Naive thymus-derived CD8-positive, alpha-beta T cell (primary cell): ENCODE results near the gene TMF1. TPM values are rescaled to one million over a fixed set of nuclear protein-coding genes. Genes with fewer than 3 reads are reported as not detected.

ENCODE experiments used
- ATAC-seq, 2 donors: fragments of 150-1000 bp; cut with Tn5 transposase in 1 of 2; sonication (Bioruptor Pico), chemical (Tn5 transposase) in 1 of 2; 1 replicate in 1 of 2; 2 replicates in 1 of 2; pipeline ENCODE4 v1.10.0; 2021; ENCODE audit warnings: mild to moderate bottlenecking in 2 of 2, moderate library complexity in 2 of 2
- POLR2A ChIA-PET: fragments of 350-600 bp; sonication (Branson Sonifier 250); formaldehyde crosslinking; loops from one replicate; lab custom pipeline; 2021; ENCODE audit warnings: antibody characterized with exemption; lab: Charles Lee
- DNase-seq, 10 donors: peaks; one replicate each; pipeline versions ENCODE4 v3.0.0 to v3.0.0-alpha.2; 2020 to 2022
- H3K27ac Mint-ChIP-seq, 10 donors: one replicate each; pipeline ENCODE4 v1.8.0; 2020 to 2022; ENCODE audit warnings: mild to moderate bottlenecking in 10 of 10, mixed read lengths in 10 of 10, moderate library complexity in 4 of 10, inconsistent platforms in 1 of 10
- H3K27me3 Mint-ChIP-seq, 5 donors: one replicate each; pipeline ENCODE4 v1.8.0; 2021 to 2022; ENCODE audit warnings: mixed read lengths in 5 of 5
- H3K36me3 Mint-ChIP-seq, 3 donors: one replicate each; pipeline ENCODE4 v1.8.0; 2020 to 2022; ENCODE audit warnings: mixed read lengths in 3 of 3, mild to moderate bottlenecking in 2 of 3, inconsistent platforms in 1 of 3
- H3K4me1 Mint-ChIP-seq, 4 donors: one replicate each; pipeline ENCODE4 v1.8.0; 2021 to 2022; ENCODE audit warnings: mixed read lengths in 4 of 4
- H3K4me3 Mint-ChIP-seq, 10 donors: one replicate each; pipeline ENCODE4 v1.8.0; 2020 to 2022; ENCODE audit warnings: mild to moderate bottlenecking in 10 of 10, mixed read lengths in 10 of 10, moderate library complexity in 6 of 10, inconsistent platforms in 1 of 10
- H3K9me3 Mint-ChIP-seq, 9 donors: one replicate each; pipeline ENCODE4 v1.8.0; 2020 to 2022; ENCODE audit warnings: mixed read lengths in 9 of 9, mild to moderate bottlenecking in 3 of 9, inconsistent platforms in 1 of 9, moderate library complexity in 1 of 9
- polyA plus RNA-seq, 3 donors: library from polyadenylated mRNA; unstranded; fragments of 300-500 nt; fragmentation: Illumina TruSeq; gene quantifications; one replicate each; pipeline ENCODE4 v1.2.3, GENCODE V29; 2021
- total RNA-seq, 8 experiments: library from RNA in 2 of 8; stranded (reverse) in 2 of 8; gene quantifications; one replicate each; pipeline ENCODE4 v1.2.3 and lab custom pipeline; 2021 to 2026

The TMF1 gene
- total and polyA plus RNA-seq, 5 experiments from 2014 or later = 28.0 to 43.7 (median 34.7) TPM

GRCh38 chr3:69033470-69033869 lies 18.7 kb downstream of the TMF1 start:
- Mint-ChIP-seq H3K4me1 (peaks cover 0 to 2% (median 0%) of the 10 kb centered on the region in 4 donors), H3K9me3 (no peaks in the 10 kb centered on the region), H3K36me3 (peaks cover 5 to 92% (median 29%) of the 10 kb centered on the region in 3 donors), H3K4me3 (no peak overlapping the region), H3K27ac (no peak overlapping the region), H3K27me3 (no peaks in the 10 kb centered on the region)
- ATAC-seq (no peak), DNase-seq (no peak)
- POLR2A ChIA-PET = interaction anchor here (0.6 kb wide), 1 partner anchor 9 kb away, joined by 3 read pairs; no protein-coding TSS in a partner anchor

- no peaks in the 10 kb centered on the region for H3K9me3 Mint-ChIP-seq
- peak overlapping the region in 2 of 10 donors; percentile 7 to 53 for H3K27ac Mint-ChIP-seq
- POLR2A ChIA-PET = interaction anchor here (0.6 to 1.4 kb wide), 3 partner anchors 9 to 59 kb away, joined by 3 to 5 read pairs (median 3); no protein-coding TSS in a partner anchor
- ATAC-seq = no peak
- DNase-seq = no peak
- peaks cover 0 to 2% (median 0%) of the 10 kb centered on the region in 4 donors for H3K4me1 Mint-ChIP-seq
- H3K27me3 Mint-ChIP-seq = no peaks in the 10 kb centered on the region
- H3K36me3 Mint-ChIP-seq = peaks cover 10 to 92% (median 32%) of the 10 kb centered on the region in 3 donors
- no peak overlapping the region for H3K4me3 Mint-ChIP-seq
Measured at GRCh38 chr3:69032737-69033136, 19.4 kb downstream of the TMF1 start.

- ATAC-seq = no peak
- H3K4me1 Mint-ChIP-seq = peaks cover 0 to 2% (median 0%) of the 10 kb centered on the region in 4 donors
- no peak overlapping the region for H3K4me3 Mint-ChIP-seq
- peak overlapping the region in 1 of 10 donors; percentile 2 for H3K27ac Mint-ChIP-seq
- no peak for DNase-seq
- no peaks in the 10 kb centered on the region for H3K27me3 Mint-ChIP-seq
- POLR2A ChIA-PET = interaction anchor here (0.6 to 1.4 kb wide), 2 partner anchors 12 to 59 kb away, joined by 3 to 5 read pairs; no protein-coding TSS in a partner anchor
- H3K9me3 Mint-ChIP-seq = no peaks in the 10 kb centered on the region
- H3K36me3 Mint-ChIP-seq = peaks cover 10 to 92% (median 34%) of the 10 kb centered on the region in 3 donors
Measured at GRCh38 chr3:69032142-69032541, 20.0 kb downstream of the TMF1 start.

GRCh38 chr3:69031635-69032034 lies 20.5 kb downstream of the TMF1 start:
- no peak overlapping the region for H3K4me3 Mint-ChIP-seq
- H3K9me3 Mint-ChIP-seq = no peaks in the 10 kb centered on the region
- POLR2A ChIA-PET = interaction anchor here (1.4 kb wide), 1 partner anchor 13 kb away, joined by 3 read pairs; no protein-coding TSS in a partner anchor
- ATAC-seq = no peak
- DNase-seq = no peak
- no peaks in the 10 kb centered on the region for H3K27me3 Mint-ChIP-seq
- H3K36me3 Mint-ChIP-seq = peaks cover 10 to 90% (median 35%) of the 10 kb centered on the region in 3 donors
- H3K4me1 Mint-ChIP-seq = peaks cover 0 to 2% (median 0%) of the 10 kb centered on the region in 4 donors
- H3K27ac Mint-ChIP-seq = no peak overlapping the region

DNA sequence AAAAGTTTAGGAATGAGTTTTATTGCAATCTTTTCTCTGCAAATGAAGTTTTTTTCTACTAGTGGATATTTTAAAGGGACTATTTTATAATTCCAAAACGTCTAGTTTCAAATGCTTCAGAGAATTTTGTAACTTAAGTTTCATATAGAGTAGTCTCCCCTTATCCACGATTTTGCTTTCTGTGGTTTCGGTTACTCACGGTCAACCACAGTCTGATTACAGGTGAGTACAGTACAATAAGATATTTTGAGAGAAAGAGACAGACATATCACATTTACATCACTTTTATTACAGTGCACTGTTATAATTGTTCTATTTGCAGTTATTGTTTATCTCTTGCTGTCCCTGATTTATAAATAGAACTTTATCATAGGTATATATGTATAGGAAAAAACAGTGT lies 31.3 kb downstream of the TMF1 start:
- DNase-seq = no peak
- no peaks in the 10 kb centered on the region for H3K9me3 Mint-ChIP-seq
- H3K4me1 Mint-ChIP-seq = no peaks in the 10 kb centered on the region
- POLR2A ChIA-PET = no interaction called here
- peaks cover 5 to 40% (median 18%) of the 10 kb centered on the region in 3 donors for H3K36me3 Mint-ChIP-seq
- ATAC-seq = no peak
- no peak overlapping the region for H3K27ac Mint-ChIP-seq
- H3K27me3 Mint-ChIP-seq = no peaks in the 10 kb centered on the region
- H3K4me3 Mint-ChIP-seq = no peak overlapping the region

DNA sequence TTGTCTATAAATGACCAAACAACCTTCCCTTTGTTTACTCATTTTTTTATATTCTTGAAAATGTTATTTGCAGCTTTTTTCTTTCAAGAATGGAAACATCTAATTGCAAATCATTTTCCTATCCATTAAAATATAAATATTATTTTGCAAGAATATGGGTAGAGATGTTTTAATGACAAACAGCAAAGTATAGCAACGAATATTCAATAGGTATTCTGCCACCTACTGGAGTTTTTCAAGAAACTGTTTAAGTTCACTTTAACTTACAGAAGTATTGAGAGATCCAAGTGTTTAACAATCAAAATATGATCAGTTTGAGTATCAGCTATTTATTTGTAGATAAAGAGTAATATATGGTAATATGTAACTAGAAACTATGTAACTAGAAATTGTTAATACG lies 31.7 kb downstream of the TMF1 start:
- Mint-ChIP-seq H3K36me3 (peaks cover under 1 to 35% (median 14%) of the 10 kb centered on the region in 3 donors), H3K27ac (no peak overlapping the region), H3K9me3 (no peaks in the 10 kb centered on the region), H3K4me1 (no peaks in the 10 kb centered on the region), H3K27me3 (no peaks in the 10 kb centered on the region), H3K4me3 (no peak overlapping the region)
- POLR2A ChIA-PET = no interaction called here
- ATAC-seq = no peak
- no peak for DNase-seq

GRCh38 chr3:69016901-69017300 lies 35.2 kb downstream of the TMF1 start:
- H3K27ac Mint-ChIP-seq = no peak overlapping the region
- no peak for ATAC-seq
- H3K27me3 Mint-ChIP-seq = no peaks in the 10 kb centered on the region
- H3K4me1 Mint-ChIP-seq = peaks cover 6 to 20% (median 18%) of the 10 kb centered on the region in 4 donors
- POLR2A ChIA-PET = no interaction called here
- no peak for DNase-seq
- H3K4me3 Mint-ChIP-seq = no peak overlapping the region
- peaks cover 0 to 20% (median 7%) of the 10 kb centered on the region in 3 donors for H3K36me3 Mint-ChIP-seq
- H3K9me3 Mint-ChIP-seq = no peaks in the 10 kb centered on the region

- POLR2A ChIA-PET = no interaction called here
- ATAC-seq = no peak
- H3K9me3 Mint-ChIP-seq = no peaks in the 10 kb centered on the region
- no peak for DNase-seq
- H3K27ac Mint-ChIP-seq = no peak overlapping the region
- no peak overlapping the region for H3K4me3 Mint-ChIP-seq
- peaks cover 0 to 17% (median 7%) of the 10 kb centered on the region in 3 donors for H3K36me3 Mint-ChIP-seq
- H3K27me3 Mint-ChIP-seq = no peaks in the 10 kb centered on the region
- H3K4me1 Mint-ChIP-seq = peaks cover 8 to 23% (median 19%) of the 10 kb centered on the region in 4 donors
Measured at GRCh38 chr3:69016102-69016501, 36.0 kb downstream of the TMF1 start.

GRCh38 chr3:69014022-69014580 lies 38.0 kb downstream of the TMF1 start:
- no peak for ATAC-seq
- peaks cover 10 to 26% (median 19%) of the 10 kb centered on the region in 4 donors for H3K4me1 Mint-ChIP-seq
- POLR2A ChIA-PET = interaction anchor here (0.8 to 2.5 kb wide), 6 partner anchors 14 to 78 kb away, joined by 3 to 10 read pairs (median 4); partner anchors contain the start of genes ARL6IP5 and TMF1
- H3K27ac Mint-ChIP-seq = peak overlapping the region in 9 of 10 donors; percentile 13 to 87 (median 75)
- H3K36me3 Mint-ChIP-seq = peaks cover 0 to 13% (median 7%) of the 10 kb centered on the region in 3 donors
- peak overlapping the region; percentile 53 to 87 (median 84) for H3K4me3 Mint-ChIP-seq
- H3K27me3 Mint-ChIP-seq = no peaks in the 10 kb centered on the region
- no peak for DNase-seq
- H3K9me3 Mint-ChIP-seq = no peaks in the 10 kb centered on the region

- DNase-seq (peak; percentile 56 to 86 (median 68)), ATAC-seq (peak; percentile 78 to 86)
- Mint-ChIP-seq H3K36me3 (peaks cover 0 to 12% (median 3%) of the 10 kb centered on the region in 3 donors), H3K27me3 (no peaks in the 10 kb centered on the region), H3K4me1 (peaks cover 10 to 26% (median 19%) of the 10 kb centered on the region in 4 donors), H3K27ac (peak within 1 kb of the TSS; percentile 29 to 87 (median 82)), H3K4me3 (peak within 1 kb of the TSS; percentile 80 to 93 (median 89)), H3K9me3 (no peaks in the 10 kb centered on the region)
- POLR2A ChIA-PET = interaction anchor here (0.8 to 2.5 kb wide), 7 partner anchors 15 to 78 kb away, joined by 3 to 10 read pairs (median 4); partner anchors contain the start of genes ARL6IP5 and TMF1
Measured at GRCh38 chr3:69013253-69014021, 38.7 kb downstream of the TMF1 start, which contains the start of gene EOGT. TSS of gene EOGT (minus strand) at chr3:69013684. CDS start at chr3:69009846, 3,838 bp downstream.

- peak in 1 of 2 donors; percentile 5 for ATAC-seq
- POLR2A ChIA-PET = interaction anchor here (1.0 to 2.5 kb wide), 5 partner anchors 16 to 79 kb away, joined by 3 to 10 read pairs (median 3); partner anchors contain the start of genes ARL6IP5 and TMF1
- no peaks in the 10 kb centered on the region for H3K9me3 Mint-ChIP-seq
- peaks cover 0 to 13% (median 2%) of the 10 kb centered on the region in 3 donors for H3K36me3 Mint-ChIP-seq
- peaks cover 10 to 26% (median 19%) of the 10 kb centered on the region in 4 donors for H3K4me1 Mint-ChIP-seq
- DNase-seq = peak in 2 of 10 donors; percentile 1 to 4
- no peaks in the 10 kb centered on the region for H3K27me3 Mint-ChIP-seq
- peak overlapping the region; percentile 29 to 87 (median 74) for H3K27ac Mint-ChIP-seq
- peak overlapping the region; percentile 80 to 93 (median 89) for H3K4me3 Mint-ChIP-seq
Measured at GRCh38 chr3:69012800-69013252, 39.3 kb downstream of the TMF1 start.
